Activated B cell treated with CpG ODN at 0.5 μM for 24 hours (primary cell): ENCODE data around the gene ALCAM. TPM values are rescaled to one million over a fixed set of nuclear protein-coding genes. Genes with fewer than 3 reads are reported as not detected.

ENCODE experiments used
- ATAC-seq: fragments of 200-7000 bp; cut with Tn5 transposase; one replicate; pipeline ENCODE4 v1.10.0; 2021; ENCODE audit warnings: low read depth, mild to moderate bottlenecking, moderate library complexity
- CTCF ChIA-PET: fragments of 350-600 bp; sonication (Branson Sonifier 250); formaldehyde crosslinking; loops from one replicate; lab custom pipeline; 2021; ENCODE audit warnings: antibody characterized with exemption; lab: Charles Lee
- POLR2A ChIA-PET: fragments of 350-600 bp; sonication (Branson Sonifier 250); formaldehyde crosslinking; loops from one replicate; lab custom pipeline; 2021; ENCODE audit warnings: antibody characterized with exemption; lab: Charles Lee
- DNase-seq: peaks from one replicate; pipeline ENCODE4 v3.0.0; 2022
- H3K27ac Mint-ChIP-seq: one replicate; pipeline ENCODE4 v1.8.0; 2020; ENCODE audit warnings: mixed read lengths
- H3K27me3 Mint-ChIP-seq: one replicate; pipeline ENCODE4 v1.8.0; 2021; ENCODE audit warnings: mixed read lengths
- H3K36me3 Mint-ChIP-seq: one replicate; pipeline ENCODE4 v1.8.0; 2021; ENCODE audit warnings: low read depth, mixed read lengths
- H3K4me1 Mint-ChIP-seq: one replicate; pipeline ENCODE4 v1.8.0; 2021; ENCODE audit warnings: mixed read lengths
- H3K4me3 Mint-ChIP-seq: one replicate; pipeline ENCODE4 v1.8.0; 2020; ENCODE audit warnings: mild to moderate bottlenecking, mixed read lengths
- H3K9me3 Mint-ChIP-seq: one replicate; pipeline ENCODE4 v1.8.0; 2020; ENCODE audit warnings: mixed read lengths
- CTCF ChIP-seq: fragments of 200-600 bp; IDR thresholded peaks from one replicate; pipeline ENCODE4 v1.8.0; 2022; ENCODE audit warnings: antibody characterized with exemption, mild to moderate bottlenecking
- intact Hi-C: fragments of 100-400 bp; cut with micrococcal nuclease; formaldehyde crosslinking; loops from one replicate; pipeline ENCODE4 v1.15.1; 2024
- total RNA-seq: library from RNA; stranded (reverse); gene quantifications from 2 replicates; pipeline ENCODE4 v1.2.3, GENCODE V29; 2022

ALCAM gene
- total RNA-seq, 1 donor from 2014 or later, result 28.5 TPM

GRCh38 chr3:105448338-105448982, 81.8 kb downstream of the ALCAM start:
- no peak overlapping the region for H3K4me3 Mint-ChIP-seq
- no peak overlapping the region for H3K27ac Mint-ChIP-seq
- intact Hi-C loops, result no loop called here
- ChIA-PET CTCF (no interaction called here), POLR2A (no interaction called here)
- H3K4me1 Mint-ChIP-seq, result no peaks in the 10 kb centered on the region
- H3K9me3 Mint-ChIP-seq, result no peaks in the 10 kb centered on the region
- no peaks in the 10 kb centered on the region for H3K27me3 Mint-ChIP-seq
- TF ChIP-seq CTCF, result no peak
- peaks cover 4% of the 10 kb centered on the region for H3K36me3 Mint-ChIP-seq
- ATAC-seq (no peak), DNase-seq (no peak)

GRCh38 chr3:105449414-105449813, 82.7 kb downstream of the ALCAM start:
- ChIA-PET POLR2A (no interaction called here), CTCF (no interaction called here)
- no peak for TF ChIP-seq CTCF
- Mint-ChIP-seq H3K36me3 (peaks cover 4% of the 10 kb centered on the region), H3K9me3 (peaks cover 2% of the 10 kb centered on the region), H3K4me1 (no peaks in the 10 kb centered on the region), H3K4me3 (no peak overlapping the region), H3K27me3 (no peaks in the 10 kb centered on the region), H3K27ac (no peak overlapping the region)
- intact Hi-C loops, result no loop called here
- DNase-seq (no peak), ATAC-seq (no peak)

- Mint-ChIP-seq H3K4me1 (peaks cover 25% of the 10 kb centered on the region), H3K36me3 (peaks cover 6% of the 10 kb centered on the region), H3K4me3 (no peak overlapping the region), H3K27me3 (no peaks in the 10 kb centered on the region), H3K9me3 (peaks cover 2% of the 10 kb centered on the region), H3K27ac (no peak overlapping the region)
- CTCF ChIA-PET, result no interaction called here
- ATAC-seq, result no peak
- TF ChIP-seq CTCF, result no peak
- POLR2A ChIA-PET, result no interaction called here
- intact Hi-C loops, result no loop called here
- no peak for DNase-seq
Observed at GRCh38 chr3:105456017-105456416, 89.3 kb downstream of the ALCAM start.

GRCh38 chr3:105458518-105459215, 92.0 kb downstream of the ALCAM start:
- ATAC-seq (no peak), DNase-seq (no peak)
- Mint-ChIP-seq H3K4me1 (peaks cover 25% of the 10 kb centered on the region), H3K27me3 (no peaks in the 10 kb centered on the region), H3K4me3 (no peak overlapping the region), H3K9me3 (peaks cover under 1% of the 10 kb centered on the region), H3K36me3 (peaks cover 2% of the 10 kb centered on the region), H3K27ac (no peak overlapping the region)
- ChIA-PET CTCF (no interaction called here), POLR2A (no interaction called here)
- TF ChIP-seq CTCF, result no peak
- intact Hi-C loops, result loop anchor here (1.0 kb wide), 1 partner anchor 7 kb away; no protein-coding TSS in a partner anchor

- no peak overlapping the region for H3K27ac Mint-ChIP-seq
- peaks cover 25% of the 10 kb centered on the region for H3K4me1 Mint-ChIP-seq
- H3K27me3 Mint-ChIP-seq, result no peaks in the 10 kb centered on the region
- ATAC-seq, result no peak
- H3K36me3 Mint-ChIP-seq, result peaks cover 2% of the 10 kb centered on the region
- CTCF ChIA-PET, result no interaction called here
- H3K9me3 Mint-ChIP-seq, result no peaks in the 10 kb centered on the region
- no peak overlapping the region for H3K4me3 Mint-ChIP-seq
- POLR2A ChIA-PET, result no interaction called here
- intact Hi-C loops, result loop anchor here (1.0 kb wide), 1 partner anchor 8 kb away; no protein-coding TSS in a partner anchor
- TF ChIP-seq CTCF, result no peak
- no peak for DNase-seq
Observed at GRCh38 chr3:105459566-105460290, 93.0 kb downstream of the ALCAM start.
